ENCODE measurements around the gene HSBP1L1.

Gene HSBP1L1

DNA sequence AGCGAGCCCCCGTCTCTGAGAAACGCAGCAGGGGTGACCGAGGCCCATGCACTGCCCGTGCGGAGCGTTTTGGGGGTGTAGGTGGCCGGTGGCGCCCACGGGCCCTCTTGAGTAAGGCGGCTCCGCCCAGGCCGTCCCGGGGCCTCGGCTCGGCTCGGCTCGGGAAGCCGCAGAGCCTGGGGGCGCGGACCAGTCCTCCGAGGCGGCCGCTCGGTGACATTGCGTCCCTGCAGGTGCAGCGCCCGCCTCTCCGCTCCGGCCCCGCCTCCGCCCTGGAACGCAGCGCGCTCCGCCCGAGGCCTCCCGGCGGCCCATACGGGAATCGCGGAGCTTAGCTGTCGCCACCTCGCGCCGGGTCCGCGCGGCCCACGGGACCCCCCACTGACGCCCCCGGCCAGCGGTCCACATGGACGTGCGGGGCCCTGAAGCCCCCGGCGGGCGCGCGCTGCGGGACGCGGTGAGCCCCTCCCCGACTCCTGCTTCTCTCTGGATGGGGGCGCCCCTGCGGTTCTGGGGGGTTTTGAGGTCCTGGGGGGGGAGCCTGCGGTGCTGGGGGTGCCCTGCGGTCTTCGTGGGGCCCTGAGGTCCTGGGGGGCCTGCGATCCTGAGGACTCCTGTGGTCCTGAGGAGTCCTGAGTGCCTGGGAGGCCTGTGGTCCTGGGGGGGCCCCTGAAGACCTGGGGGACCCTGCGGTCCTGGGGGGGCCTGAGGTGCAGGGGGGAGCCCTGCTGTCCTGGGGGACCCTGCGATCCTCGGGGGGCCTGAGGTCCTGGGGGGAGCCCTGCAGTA is at the start of gene HSBP1L1:
HSBP1L1 (plus strand) TSS at position 314 of the 789 bp plus-strand sequence; CDS start at position 407, 93 bp downstream.
- DNase-seq = peak; percentile 64

DNA sequence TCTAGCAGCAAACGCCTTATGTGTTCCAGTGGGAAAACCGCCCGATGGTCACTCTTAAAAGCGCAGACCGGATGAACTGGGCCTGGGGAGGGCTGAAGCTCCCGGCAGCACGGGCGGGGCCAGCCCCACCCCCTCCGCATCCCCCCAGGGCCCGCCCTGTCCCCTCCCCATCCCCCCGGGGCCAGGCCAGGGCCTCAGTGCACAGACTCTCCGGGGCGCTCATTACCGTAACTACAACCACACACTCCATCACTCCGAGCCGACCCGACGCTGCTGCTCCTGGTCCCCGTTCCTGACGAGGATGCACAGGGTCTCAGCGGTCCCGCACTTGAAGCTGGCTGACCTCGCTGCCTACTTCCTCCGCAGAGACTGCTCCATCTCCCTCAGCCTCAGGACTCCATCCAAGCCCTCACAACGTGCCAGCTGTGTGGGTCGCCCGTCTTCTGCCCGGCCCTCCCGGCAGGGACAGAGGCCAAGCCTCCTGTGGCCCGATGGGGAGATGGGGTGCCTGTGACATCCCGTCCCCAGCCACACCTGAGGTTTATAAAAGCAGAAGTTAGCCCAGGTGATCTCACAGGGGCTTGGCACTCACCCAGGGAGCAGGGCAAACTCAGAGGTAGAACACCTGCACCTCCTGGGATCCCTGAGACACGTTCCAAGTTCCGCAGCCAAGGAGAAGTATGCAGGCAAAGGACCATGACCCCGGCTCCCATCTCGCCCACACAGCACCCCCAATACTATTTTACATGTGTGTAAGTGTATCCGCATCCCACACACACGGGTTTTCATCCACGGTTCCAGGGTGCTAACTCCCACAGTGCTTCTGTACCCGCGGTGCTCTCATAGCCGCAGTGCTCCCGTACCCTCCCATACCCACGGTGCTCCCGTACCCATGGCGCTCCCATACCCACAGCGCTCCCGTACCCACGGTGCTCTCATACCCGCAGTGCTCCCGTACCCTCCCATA is 49.0 kb upstream of the HSBP1L1 start:
- no peak for DNase-seq

DNA sequence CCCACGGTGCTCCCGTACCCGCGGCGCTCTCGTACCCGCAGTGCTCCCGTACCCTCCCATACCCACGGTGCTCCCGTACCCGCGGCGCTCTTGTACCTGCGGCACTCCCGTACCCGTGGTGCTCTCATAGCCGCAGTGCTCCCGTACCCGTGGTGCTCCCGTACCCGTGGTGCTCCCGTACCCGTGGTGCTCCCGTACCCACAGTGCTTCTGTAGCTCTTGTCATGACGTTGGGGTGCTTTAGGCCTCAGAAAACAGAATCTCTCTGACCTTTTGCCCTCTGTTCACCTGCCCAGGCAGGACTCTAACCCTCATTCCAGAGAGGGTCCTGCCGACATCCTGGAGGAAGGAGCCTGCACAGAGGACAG is 48.3 kb upstream of the HSBP1L1 start:
- DNase-seq = no peak

DNA sequence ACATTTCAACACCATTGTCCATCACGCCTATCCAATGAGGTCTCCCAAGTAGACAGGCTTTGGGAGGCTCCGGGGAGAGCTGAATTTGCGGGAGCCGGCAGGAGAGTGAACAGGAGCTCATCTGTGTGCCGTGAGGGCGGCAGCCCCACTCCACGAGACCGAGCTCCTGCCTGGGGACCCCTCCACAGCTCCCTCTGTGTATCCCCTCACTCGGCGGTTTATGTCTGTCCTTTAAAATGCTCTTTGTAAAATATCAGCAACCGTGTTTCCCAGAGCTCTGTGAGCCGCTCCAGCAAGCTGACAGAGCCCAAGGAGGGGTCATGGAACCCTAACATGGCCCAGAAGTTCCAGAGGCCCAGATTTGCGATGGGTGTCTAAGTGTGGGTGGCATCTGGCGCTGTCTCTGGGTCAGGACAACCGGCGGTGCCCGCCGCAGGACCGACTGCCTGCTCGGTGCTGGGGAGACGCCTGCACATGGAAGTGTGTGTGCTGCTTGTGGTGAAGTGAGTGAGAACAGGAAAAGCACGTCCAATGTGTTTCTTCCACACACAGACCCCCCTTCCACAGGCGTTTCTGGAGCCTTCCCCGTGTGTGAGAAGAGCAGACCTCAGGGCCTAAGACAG is 47.8 kb upstream of the HSBP1L1 start:
- DNase-seq = no peak

DNA sequence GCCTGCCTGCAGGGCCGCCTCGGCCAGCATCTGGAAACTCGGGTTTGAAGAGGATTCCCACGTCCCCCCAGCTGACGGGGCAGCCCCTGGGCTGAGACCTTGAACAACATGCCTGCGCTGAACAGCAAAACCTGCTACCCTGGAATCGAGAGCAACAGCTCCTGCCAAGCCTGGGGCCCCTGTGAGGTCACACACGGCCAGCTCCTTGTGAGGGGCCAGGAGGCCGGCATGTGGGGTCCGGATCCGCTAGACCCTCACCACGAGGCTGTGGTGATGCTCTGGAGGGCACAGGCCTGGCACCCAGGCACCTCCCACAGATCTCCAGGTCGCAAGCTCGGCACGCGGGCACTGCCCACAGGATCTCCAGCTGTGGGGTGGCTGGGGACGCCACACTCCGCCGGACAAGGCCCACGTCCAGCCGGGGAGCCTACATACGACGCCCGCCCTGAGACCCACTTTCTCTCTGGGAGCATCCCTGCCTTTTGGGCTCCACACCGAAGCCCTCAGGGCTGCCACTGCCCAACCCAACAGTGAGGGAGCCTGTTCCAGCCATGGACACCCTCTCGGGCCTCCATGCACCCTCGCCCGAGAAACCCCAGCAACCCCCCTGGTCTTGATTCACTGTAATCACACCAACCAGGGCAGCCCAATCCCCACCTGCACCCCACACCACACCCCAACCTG is 47.1 kb upstream of the HSBP1L1 start:
- DNase-seq = no peak

DNA sequence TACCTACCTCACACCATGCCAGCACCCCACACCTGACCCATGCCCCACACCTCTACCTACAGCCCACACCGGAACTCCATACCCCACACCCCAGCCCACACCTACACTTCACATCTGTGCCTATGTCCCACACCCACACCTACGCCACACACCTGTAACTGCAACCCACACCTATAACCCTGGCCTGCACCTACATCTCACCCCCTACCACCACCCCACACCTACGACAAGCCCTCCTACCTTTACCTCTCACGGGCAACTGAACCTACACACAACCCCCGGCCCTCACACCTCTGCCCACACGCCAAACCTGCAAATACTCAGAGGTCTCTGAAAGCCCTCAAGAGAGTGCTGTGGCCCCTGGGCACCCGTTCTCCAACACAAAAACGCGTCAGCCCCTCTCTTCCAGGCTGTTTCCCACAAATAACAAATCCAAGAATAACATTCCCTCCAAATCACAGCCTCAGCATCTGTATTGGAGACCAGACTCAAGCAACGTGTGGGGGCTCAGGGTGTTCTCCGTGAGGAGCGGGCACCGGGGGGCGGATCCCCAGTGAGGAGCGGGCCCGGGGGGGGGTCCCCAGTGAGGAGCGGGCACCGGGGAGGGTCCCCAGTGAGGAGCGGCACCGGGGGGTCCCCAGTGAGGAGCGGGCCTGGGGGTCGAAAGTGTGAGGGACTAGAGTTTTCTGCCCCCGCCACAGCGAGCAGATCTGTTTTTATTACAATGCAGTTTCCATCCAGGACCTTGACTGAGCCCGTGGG is 46.4 kb upstream of the HSBP1L1 start:
- no peak for DNase-seq

DNA sequence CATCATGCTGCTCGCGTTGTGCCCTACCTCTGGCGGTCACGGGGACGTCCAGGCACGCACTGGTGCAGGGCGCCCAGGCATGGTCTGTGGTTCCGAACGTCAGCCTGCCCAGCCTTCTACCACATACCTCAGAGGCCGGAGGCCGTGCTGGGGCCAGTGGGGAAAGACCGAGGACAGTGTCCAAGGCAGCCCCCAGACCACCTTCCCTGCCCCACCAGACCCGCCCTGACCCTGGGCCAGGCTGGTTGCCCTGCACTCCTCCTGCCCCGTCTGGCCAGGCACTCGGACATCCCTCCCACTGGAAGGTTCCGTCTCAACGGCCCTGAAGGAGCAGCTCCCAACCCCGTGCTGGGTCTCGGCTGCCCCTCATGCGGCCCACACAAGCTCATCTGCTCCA is 45.8 kb upstream of the HSBP1L1 start:
- DNase-seq = no peak

DNA sequence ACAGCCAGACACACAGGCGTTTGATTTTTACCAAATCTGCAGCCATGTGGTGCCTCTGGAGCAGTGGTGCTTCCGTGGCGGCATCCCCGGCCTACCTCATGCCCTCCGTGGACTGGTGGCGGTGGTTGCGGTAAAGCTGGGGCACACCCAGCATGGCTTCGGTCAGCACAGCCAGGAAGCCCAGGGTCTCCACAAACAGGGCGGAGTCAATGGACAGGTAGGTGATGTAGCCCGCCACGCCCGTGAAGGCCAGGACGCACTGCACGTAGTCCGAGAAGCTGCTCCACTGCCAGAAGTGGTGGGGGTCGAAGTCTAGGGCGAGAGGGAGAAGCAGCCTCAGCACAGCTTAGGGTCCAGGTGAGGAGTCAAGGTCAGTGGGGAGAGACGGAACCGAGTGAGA is 45.4 kb upstream of the HSBP1L1 start:
- no peak for DNase-seq

DNA sequence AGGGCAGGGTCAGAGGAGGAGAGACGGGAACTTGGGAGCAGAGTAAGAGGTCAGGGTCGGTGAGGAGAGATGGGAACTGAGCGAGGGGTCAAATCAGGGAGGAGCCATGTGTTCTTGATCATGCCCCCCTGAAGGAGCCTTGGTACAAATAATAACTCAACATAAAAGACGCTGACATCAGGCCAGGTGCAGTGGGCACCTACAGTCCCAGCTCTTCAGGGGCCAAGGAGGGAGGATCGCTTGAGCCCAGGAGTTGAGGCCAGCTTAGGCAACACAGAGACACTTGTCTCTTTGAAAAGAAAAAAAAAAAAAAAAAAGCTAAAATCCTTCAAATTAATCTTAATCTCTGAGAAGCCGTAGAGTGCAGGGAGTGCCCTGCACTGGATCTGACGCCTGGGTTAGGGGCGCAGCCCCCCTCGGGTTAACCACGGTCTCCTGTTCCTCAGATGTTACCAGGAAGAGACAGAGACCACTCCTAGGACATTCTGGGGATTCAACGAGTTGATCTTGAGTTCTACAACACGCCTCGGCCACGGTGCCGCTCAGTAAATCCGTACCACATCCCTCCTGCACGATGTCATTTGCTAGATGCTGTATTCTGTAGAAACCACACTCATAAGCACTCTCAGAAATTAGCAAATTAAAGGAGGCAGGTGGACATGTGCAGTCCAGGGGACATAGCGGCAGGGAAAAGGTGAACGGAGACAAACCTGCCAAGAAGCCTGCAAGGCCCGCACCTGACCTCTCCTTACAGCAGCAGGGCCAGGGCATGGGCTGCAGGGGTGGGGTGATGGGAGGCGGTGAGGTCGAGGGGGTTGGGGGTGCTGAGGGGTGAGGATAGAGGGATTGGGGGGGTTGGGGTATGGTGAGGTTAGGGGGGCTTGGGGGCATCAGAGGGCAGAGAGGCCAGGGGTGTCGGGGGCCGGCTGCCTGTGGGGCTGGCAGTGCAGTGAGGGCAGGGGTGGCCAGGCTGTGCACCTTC is 42.2 kb upstream of the HSBP1L1 start:
- DNase-seq = no peak

DNA sequence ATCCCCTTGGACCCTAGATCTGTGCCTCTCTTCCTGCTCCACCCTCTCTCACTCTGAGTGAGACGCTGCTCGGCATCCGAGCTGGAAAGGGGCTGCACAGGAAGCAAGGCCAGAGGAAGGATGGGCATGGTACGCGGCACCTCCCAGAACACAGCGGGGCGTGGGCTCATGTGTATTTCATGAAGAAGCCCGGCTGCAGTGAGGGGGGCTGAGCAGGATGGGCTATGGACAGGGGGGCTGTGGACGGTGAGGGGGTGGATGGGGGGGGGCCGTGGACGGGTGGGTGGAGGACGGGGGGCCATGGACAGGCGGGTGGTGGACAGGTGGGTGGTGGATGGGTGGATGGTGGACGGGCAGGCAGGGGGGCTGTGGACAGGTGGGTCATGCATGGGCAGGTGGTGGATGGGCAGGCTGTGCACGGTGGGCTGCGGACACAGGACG is 41.5 kb upstream of the HSBP1L1 start:
- no peak for DNase-seq

DNA sequence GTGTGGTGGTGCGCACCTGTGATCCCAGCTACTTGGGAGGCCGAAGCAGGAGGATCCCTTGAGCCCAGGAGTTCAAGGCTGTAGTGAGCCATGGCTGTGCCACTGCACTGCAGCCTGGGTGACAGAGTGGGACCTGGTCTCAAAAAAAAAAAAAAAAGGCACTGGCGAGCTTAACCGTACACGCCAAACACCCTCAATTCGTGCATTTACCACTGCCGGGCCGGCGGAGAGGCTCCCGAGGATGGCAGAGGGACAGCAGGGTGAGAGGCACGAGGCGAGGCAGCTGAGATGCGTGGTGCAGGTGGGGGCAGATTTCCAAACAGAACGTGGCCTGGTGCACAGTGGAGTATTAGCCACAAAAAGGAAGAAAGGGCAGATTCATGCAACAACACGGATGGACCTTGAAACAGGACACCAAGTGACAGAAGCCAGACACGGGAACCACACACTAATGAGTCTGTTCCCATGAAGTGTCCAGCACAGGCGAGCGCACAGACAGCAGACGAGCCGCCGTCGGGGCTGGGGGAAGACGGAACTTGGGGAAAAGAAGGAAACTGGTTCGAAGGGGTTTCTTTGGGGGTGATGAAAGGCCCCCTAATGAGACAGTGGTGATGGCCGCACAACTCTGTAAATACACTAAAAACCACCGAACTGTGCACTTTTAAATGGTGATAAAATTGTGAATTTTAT is 40.4 kb upstream of the HSBP1L1 start:
- no peak for DNase-seq

DNA sequence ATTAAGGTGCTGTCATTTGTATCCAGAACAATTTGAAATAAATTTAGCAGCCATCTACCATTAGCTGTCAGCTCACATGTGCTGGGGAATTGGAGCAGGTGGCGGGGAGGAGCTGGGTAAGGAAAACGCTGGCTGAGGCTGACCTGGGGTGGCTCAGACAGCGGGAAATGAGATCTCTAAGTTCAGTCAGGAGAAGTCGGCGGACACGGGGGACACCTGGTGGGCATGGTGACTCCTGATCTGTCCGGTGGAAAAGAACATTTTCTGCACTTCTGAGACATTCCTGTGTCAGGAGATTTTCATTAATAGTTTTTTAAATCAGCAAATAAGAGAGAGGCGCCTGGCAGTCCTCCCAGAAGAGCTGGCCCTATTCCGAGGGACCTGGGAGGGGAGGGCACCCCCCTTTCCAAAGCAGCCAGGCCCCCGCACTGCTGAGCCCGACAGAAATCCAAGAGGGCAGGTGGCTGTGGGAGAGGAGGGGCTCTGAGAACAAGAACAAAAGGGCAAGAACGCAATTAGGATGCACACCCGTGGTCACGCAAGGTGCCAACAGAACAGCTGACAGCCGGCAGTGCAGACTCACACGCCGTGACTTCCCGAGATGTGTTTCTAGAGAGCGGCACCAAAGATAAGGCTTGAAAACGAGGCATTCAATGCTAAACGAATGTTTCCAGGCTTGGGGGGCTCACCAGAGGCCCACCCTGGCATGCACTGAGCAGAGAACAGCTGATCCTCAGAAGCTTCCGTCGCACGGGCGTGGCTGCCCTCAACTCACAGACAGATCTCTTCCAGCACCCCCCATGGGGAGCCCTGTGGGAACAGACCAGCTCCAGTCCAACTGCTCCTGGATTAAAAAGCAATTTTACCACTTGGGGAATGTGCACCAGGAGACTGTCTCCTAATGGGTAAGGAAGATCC is 39.4 kb upstream of the HSBP1L1 start:
- peak; percentile 45 for DNase-seq

DNA sequence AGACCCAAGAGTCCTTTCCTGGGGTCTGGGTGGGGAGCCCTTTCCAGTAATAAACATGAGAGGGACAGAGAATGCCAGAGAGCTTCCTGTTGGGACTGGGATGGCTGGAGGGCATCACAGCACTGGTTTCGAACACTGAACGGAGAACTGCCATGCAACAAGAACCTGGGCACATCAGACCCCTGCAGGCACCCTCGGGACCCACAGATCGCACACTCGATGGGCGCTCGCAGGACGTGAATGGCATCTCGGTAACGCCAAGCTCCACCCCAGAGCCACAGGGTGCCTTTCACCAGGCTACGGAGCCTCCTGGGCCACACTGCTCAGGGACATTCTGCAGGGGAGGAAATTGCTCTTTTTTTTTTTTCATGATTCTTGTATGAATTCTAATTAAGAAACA is 38.1 kb upstream of the HSBP1L1 start:
- DNase-seq = no peak

DNA sequence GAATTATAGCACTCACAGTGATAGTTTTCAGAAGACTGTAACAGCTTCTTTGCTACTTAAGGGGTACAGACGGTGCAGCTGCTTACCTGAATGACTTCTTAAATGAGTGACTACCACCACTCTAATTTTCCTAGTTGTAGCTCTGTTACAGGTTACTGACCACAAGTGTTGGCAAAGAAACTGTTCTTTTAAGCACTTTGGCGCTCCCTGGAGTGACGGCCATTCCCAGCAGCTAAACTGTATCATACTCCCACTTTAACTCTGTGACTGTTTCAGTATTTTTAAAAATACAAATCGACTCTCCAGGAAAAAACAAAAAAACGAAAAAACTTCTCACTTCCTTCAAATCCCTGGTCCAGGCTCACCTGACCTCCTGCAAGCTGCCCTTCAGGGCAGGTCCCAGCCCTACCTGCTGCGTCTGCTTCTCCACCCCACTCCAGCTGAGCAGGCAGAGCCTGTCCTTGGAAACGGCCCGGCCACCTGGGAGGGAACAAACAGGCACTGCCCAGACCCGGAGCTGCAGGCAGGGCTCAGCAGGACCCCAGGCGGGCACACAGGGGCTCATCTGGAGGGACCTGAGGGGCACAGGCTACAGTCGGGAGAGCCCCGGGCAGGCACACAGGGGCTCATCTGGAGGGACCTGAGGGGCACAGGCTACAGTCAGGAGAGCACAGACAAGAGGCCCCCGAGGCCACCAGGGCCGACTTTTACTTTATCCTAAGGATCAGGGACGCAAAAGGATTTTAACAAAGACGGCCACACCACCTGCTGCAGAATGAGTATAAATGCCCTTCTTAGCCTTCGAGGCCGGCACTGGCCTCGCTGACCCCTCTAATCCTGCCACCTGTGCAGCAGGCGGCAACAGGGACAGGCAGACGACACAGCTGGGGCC is 37.5 kb upstream of the HSBP1L1 start:
- DNase-seq = no peak

DNA sequence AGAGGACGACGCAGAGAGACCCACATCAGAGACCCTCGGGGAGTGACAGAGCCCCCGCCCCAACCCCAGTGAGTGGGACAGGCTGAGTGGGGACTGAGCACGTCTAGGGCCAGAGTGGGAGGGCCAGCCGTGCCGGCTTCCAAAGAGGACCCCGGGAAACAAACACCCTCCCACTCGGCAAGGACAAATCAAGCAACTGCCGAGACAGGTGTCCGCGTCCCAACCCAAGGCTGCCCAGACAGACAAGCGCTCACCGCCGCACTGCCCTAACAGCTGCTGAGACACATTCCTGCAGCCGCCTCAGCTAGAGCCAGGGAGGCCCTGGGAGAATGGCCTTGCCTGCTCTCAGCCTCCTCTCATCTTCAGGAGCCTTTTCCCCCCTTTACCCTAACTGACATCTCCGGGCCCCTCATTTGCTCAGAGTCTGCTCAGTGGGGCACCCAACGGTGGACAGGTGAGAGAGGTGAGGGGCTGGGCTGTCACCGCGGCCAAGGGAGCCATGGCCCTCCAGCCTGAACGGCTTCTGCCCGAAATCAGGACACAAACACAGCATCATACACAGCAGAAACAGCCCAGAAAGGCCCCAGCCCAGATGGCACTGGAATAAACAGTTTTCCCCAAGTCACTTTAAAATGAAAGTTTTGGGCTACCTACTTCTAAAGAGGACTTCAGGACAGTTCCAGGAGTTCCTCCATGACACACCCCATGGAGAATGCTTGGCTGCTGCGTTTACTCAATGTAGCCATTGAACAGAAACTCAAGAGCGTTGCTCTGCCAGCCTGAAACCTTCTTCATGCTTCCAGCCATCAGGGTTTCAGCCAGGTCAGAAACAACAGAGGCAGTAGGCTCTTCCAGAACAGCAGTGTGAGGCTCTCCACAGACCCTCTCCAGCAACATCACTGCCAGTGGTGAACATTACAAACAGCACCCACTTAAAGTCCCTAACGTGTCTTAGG is 36.6 kb upstream of the HSBP1L1 start:
- DNase-seq = no peak

DNA sequence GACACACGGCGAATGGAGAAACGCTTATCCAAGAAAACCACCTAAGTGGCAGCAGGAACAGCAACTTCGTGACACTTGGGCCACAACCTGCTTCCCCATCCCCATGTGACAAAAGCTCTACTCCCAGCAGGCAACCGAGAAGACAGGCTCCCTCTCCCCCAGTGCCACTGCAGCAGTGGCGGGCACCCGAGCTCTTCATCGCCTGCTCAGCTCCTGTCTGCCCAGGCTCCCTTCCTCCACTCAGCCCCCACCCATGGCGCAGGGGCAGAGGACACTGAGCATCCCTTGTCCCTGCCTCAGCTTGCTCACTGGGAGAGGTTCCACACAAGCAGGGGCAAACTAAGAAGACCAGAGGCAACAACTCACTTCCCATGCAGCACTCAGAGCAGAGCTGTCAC is 35.9 kb upstream of the HSBP1L1 start:
- DNase-seq = no peak
